Keratinocyte (primary cell): ENCODE measurements around the gene IFIT2. TPM values are rescaled to one million over a fixed set of nuclear protein-coding genes. Genes with fewer than 3 reads are reported as not detected.

ENCODE experiments used
- DNase-seq: peaks from one replicate; pipeline ENCODE4 v3.0.0-alpha.2; 2011; ENCODE audit warnings: low read depth, missing footprints, low spot score
- FAIRE-seq: peaks from 2 replicates; lab custom pipeline; 2011; peaks lifted over from hg19 to GRCh38; lab: Jason Lieb, UNC
- H2AFZ ChIP-seq: 2 replicates; pipeline ENCODE4 v1.6.0; 2012; ENCODE audit warnings: low read length, control low read depth, inconsistent platforms; ENCODE audit not compliant: control insufficient read depth
- H3K27ac ChIP-seq: 2 replicates; pipeline ENCODE4 v1.5.1; 2011; ENCODE audit warnings: low read length; ENCODE audit not compliant: control insufficient read depth, insufficient read depth
- H3K27me3 ChIP-seq: 3 replicates; pipeline ENCODE4 v1.6.0; 2011; ENCODE audit warnings: low read length; ENCODE audit not compliant: control insufficient read depth, insufficient read depth; ENCODE audit errors: extremely low read depth
- H3K36me3 ChIP-seq, 2 experiments: 2 replicates in 1 of 2; 3 replicates in 1 of 2; pipeline ENCODE4 v1.5.1; 2011; ENCODE audit warnings: low read length in 2 of 2, mild to moderate bottlenecking in 1 of 2; ENCODE audit not compliant: control insufficient read depth in 2 of 2, insufficient read depth in 2 of 2; ENCODE audit errors: extremely low read depth in 1 of 2
- H3K4me1 ChIP-seq: 3 replicates; pipeline ENCODE4 v1.5.1; 2011; ENCODE audit warnings: low read length; ENCODE audit not compliant: control insufficient read depth, insufficient read depth; ENCODE audit errors: extremely low read depth
- H3K4me2 ChIP-seq: 3 replicates; pipeline ENCODE4 v1.6.0; 2011; ENCODE audit warnings: low read depth, low read length; ENCODE audit not compliant: control insufficient read depth, insufficient read depth; ENCODE audit errors: extremely low read depth
- H3K4me3 ChIP-seq, 3 experiments: fragments of 200-600 bp in 1 of 3; sonication (generic) in 1 of 3; 2 replicates in 2 of 3; 3 replicates in 1 of 3; pipeline ENCODE4 v1.5.1; 2011 to 2016; ENCODE audit warnings: low read length in 3 of 3, mild to moderate bottlenecking in 3 of 3, control low read depth in 2 of 3, inconsistent platforms in 1 of 3, low read depth in 1 of 3, mixed read lengths in 1 of 3, mixed run types in 1 of 3, moderate library complexity in 1 of 3; ENCODE audit not compliant: control insufficient read depth in 2 of 3, insufficient read depth in 2 of 3; ENCODE audit errors: extremely low read depth in 1 of 3
- H3K79me2 ChIP-seq: 2 replicates; pipeline ENCODE4 v1.6.0; 2012; ENCODE audit warnings: low read length; ENCODE audit not compliant: control insufficient read depth, insufficient read depth
- H3K9ac ChIP-seq: 3 replicates; pipeline ENCODE4 v1.6.0; 2011; ENCODE audit warnings: low read length; ENCODE audit not compliant: control insufficient read depth, insufficient read depth; ENCODE audit errors: extremely low read depth
- H3K9me1 ChIP-seq: 3 replicates; pipeline ENCODE4 v1.6.0; 2011; ENCODE audit warnings: low read length; ENCODE audit not compliant: control insufficient read depth, insufficient read depth; ENCODE audit errors: extremely low read depth
- H3K9me3 ChIP-seq: 2 replicates; pipeline ENCODE4 v1.5.1; 2012; ENCODE audit warnings: low read depth, low read length; ENCODE audit not compliant: control insufficient read depth
- H4K20me1 ChIP-seq: 3 replicates; pipeline ENCODE4 v1.6.0; 2011; ENCODE audit warnings: low read length; ENCODE audit not compliant: control insufficient read depth, insufficient read depth; ENCODE audit errors: extremely low read depth
- EZH2 ChIP-seq: IDR thresholded peaks from one replicate; pipeline ENCODE4 v1.6.1; 2012; ENCODE audit warnings: inconsistent platforms, mild to moderate bottlenecking, low read length, moderate library complexity
- dilution Hi-C: fragments of 300-500 bp; cut with MboI; formaldehyde crosslinking; loops from one replicate; pipeline ENCODE4 v1.7.0; 2020; ENCODE audit warnings: low sequenced_read_pairs; ENCODE audit not compliant: extremely low pct_ligation_motif_present
- polyA plus RNA-seq, 5 experiments: library from polyadenylated mRNA; depleted of rRNA in 3 of 5; stranded (reverse) in 3 of 5; stranded (forward) in 1 of 5; unstranded in 1 of 5; fragments of >200 nt; gene quantifications; 1 replicate in 1 of 5; 2 replicates in 3 of 5; 3 replicates in 1 of 5; pipeline versions ENCODE4 v1.2.1 to v1.2.3, GENCODE V29; 2011 to 2012; ENCODE audit warnings: missing spikeins in 2 of 5, low read depth in 1 of 5, low replicate concordance in 1 of 5
- TF ChIP-seq, protein P1 (sequence below), 3 experiments: IDR thresholded peaks in 1 of 3; conservative IDR thresholded peaks in 1 of 3; optimal IDR thresholded peaks in 1 of 3; 2 replicates in 2 of 3; 3 replicates in 1 of 3; pipeline versions ENCODE3 to v1.5.1; 2011; ENCODE audit warnings: low read length in 3 of 3, mild to moderate bottlenecking in 3 of 3, moderate library complexity in 2 of 3, control low read depth in 1 of 3, inconsistent platforms in 1 of 3; ENCODE audit not compliant: insufficient read depth in 2 of 3; ENCODE audit errors: extremely low read depth in 1 of 3

The IFIT2 gene
- polyA plus RNA-seq, 1 donor (not counting 4 experiments of a cell fraction or from before 2014, with no cell fraction given): 3.9 TPM

- Histone ChIP-seq H3K4me2 (no peak overlapping the region), H3K9me1 (no peaks in the 10 kb centered on the region), H3K79me2 (no peaks in the 10 kb centered on the region), H2AFZ (no peak overlapping the region), H3K4me1 (peaks cover 65% of the 10 kb centered on the region), H3K9ac (no peak overlapping the region), H3K4me3 (no peak overlapping the region), H4K20me1 (no peaks in the 10 kb centered on the region), H3K27me3 (no peaks in the 10 kb centered on the region), H3K27ac (no peak overlapping the region), H3K9me3 (no peaks in the 10 kb centered on the region), H3K36me3 (no peaks in the 10 kb centered on the region)
- dilution Hi-C loops: no loop called here
- TF ChIP-seq, protein P1, sequence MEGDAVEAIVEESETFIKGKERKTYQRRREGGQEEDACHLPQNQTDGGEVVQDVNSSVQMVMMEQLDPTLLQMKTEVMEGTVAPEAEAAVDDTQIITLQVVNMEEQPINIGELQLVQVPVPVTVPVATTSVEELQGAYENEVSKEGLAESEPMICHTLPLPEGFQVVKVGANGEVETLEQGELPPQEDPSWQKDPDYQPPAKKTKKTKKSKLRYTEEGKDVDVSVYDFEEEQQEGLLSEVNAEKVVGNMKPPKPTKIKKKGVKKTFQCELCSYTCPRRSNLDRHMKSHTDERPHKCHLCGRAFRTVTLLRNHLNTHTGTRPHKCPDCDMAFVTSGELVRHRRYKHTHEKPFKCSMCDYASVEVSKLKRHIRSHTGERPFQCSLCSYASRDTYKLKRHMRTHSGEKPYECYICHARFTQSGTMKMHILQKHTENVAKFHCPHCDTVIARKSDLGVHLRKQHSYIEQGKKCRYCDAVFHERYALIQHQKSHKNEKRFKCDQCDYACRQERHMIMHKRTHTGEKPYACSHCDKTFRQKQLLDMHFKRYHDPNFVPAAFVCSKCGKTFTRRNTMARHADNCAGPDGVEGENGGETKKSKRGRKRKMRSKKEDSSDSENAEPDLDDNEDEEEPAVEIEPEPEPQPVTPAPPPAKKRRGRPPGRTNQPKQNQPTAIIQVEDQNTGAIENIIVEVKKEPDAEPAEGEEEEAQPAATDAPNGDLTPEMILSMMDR (optimal IDR thresholded peaks at IDR 0.05 in 1 of 3, IDR thresholded peaks at IDR 0.05 in 1 of 3, conservative IDR thresholded peaks at IDR 0.05 in 1 of 3; ENCODE audit: extremely low read depth in 1 of 3, insufficient read depth in 2 of 3, low read length in 3 of 3): no peak
- no peak for TF ChIP-seq EZH2
- FAIRE-seq (no peak), DNase-seq (no peak)
Measured at GRCh38 chr10:89280508-89280907, 21.3 kb upstream of the IFIT2 start.

GRCh38 chr10:89281606-89282395 lies 20.0 kb upstream of the IFIT2 start:
- no peaks in the 10 kb centered on the region for H3K36me3 ChIP-seq
- H3K4me1 ChIP-seq: peaks cover 55% of the 10 kb centered on the region
- TF ChIP-seq, protein P1 (optimal IDR thresholded peaks at IDR 0.05 in 1 of 3, IDR thresholded peaks at IDR 0.05 in 1 of 3, conservative IDR thresholded peaks at IDR 0.05 in 1 of 3; ENCODE audit: extremely low read depth in 1 of 3, insufficient read depth in 2 of 3, low read length in 3 of 3): no peak
- no peak for TF ChIP-seq EZH2
- H3K79me2 ChIP-seq: no peaks in the 10 kb centered on the region
- no peaks in the 10 kb centered on the region for H3K9me3 ChIP-seq
- no peaks in the 10 kb centered on the region for H3K27me3 ChIP-seq
- no peak overlapping the region for H2AFZ ChIP-seq
- H3K9me1 ChIP-seq: no peaks in the 10 kb centered on the region
- H3K4me2 ChIP-seq: peak overlapping the region; percentile 3
- H3K9ac ChIP-seq: no peak overlapping the region
- FAIRE-seq (peak; percentile 78), DNase-seq (no peak)
- H4K20me1 ChIP-seq: no peaks in the 10 kb centered on the region
- H3K27ac ChIP-seq: no peak overlapping the region
- dilution Hi-C loops: no loop called here
- no peak overlapping the region for H3K4me3 ChIP-seq
